Activated naive CD4-positive, alpha-beta T cell treated with anti-CD3 and anti-CD28 coated beads, Interleukin-2, amount 50 U/mL, for 72 hours (primary cell): ENCODE data around the gene LRATD1. TPM values are rescaled to one million over a fixed set of nuclear protein-coding genes. Genes with fewer than 3 reads are reported as not detected.

Experiments
- ATAC-seq, 2 donors: fragments of 150-1000 bp; cut with Tn5 transposase; 2 replicates each; pipeline ENCODE4 v1.10.0; 2021; ENCODE audit warnings: mild to moderate bottlenecking in 2 of 2, moderate library complexity in 2 of 2
- DNase-seq, 2 donors: peaks; one replicate each; pipeline ENCODE4 v3.0.0; 2021 to 2022; ENCODE audit warnings: low spot score in 2 of 2
- H3K27ac Mint-ChIP-seq, 2 donors: one replicate each; pipeline ENCODE4 v1.8.0; 2022; ENCODE audit warnings: mild to moderate bottlenecking in 2 of 2, mixed read lengths in 2 of 2
- H3K36me3 Mint-ChIP-seq, 2 donors: one replicate each; pipeline ENCODE4 v1.8.0; 2022; ENCODE audit warnings: mixed read lengths in 2 of 2
- H3K9me3 Mint-ChIP-seq, 2 donors: one replicate each; pipeline ENCODE4 v1.8.0; 2022; ENCODE audit warnings: mixed read lengths in 2 of 2
- total RNA-seq, 2 donors: library from RNA; stranded (reverse); gene quantifications; one replicate each; pipeline ENCODE4 v1.2.3, GENCODE V29; 2022

The LRATD1 gene
- total RNA-seq, 2 donors from 2014 or later: not detected

GRCh38 chr2:14661163-14661562 is 28.6 kb downstream of the LRATD1 start:
- H3K36me3 Mint-ChIP-seq: no peaks in the 10 kb centered on the region
- ATAC-seq (no peak), DNase-seq (no peak)
- H3K9me3 Mint-ChIP-seq: peaks cover 5 to 13% of the 10 kb centered on the region in 2 donors
- H3K27ac Mint-ChIP-seq: no peak overlapping the region

GRCh38 chr2:14673351-14673875 is 40.9 kb downstream of the LRATD1 start:
- DNase-seq (no peak), ATAC-seq (no peak)
- H3K36me3 Mint-ChIP-seq: no peaks in the 10 kb centered on the region
- H3K9me3 Mint-ChIP-seq: peaks cover 8 to 13% of the 10 kb centered on the region in 2 donors
- H3K27ac Mint-ChIP-seq: no peak overlapping the region

GRCh38 chr2:14675489-14675888 is 43.0 kb downstream of the LRATD1 start:
- Mint-ChIP-seq H3K9me3 (peaks cover 8 to 13% of the 10 kb centered on the region in 2 donors), H3K36me3 (no peaks in the 10 kb centered on the region), H3K27ac (no peak overlapping the region)
- no peak for DNase-seq
- no peak for ATAC-seq

GRCh38 chr2:14676371-14676770 is 43.9 kb downstream of the LRATD1 start:
- peaks cover 8 to 10% of the 10 kb centered on the region in 2 donors for H3K9me3 Mint-ChIP-seq
- DNase-seq (no peak), ATAC-seq (no peak)
- no peak overlapping the region for H3K27ac Mint-ChIP-seq
- no peaks in the 10 kb centered on the region for H3K36me3 Mint-ChIP-seq

- ATAC-seq: no peak
- H3K9me3 Mint-ChIP-seq: peaks cover 3 to 4% of the 10 kb centered on the region in 2 donors
- no peaks in the 10 kb centered on the region for H3K36me3 Mint-ChIP-seq
- H3K27ac Mint-ChIP-seq: no peak overlapping the region
- no peak for DNase-seq
Observed at GRCh38 chr2:14677039-14677438, 44.5 kb downstream of the LRATD1 start.

GRCh38 chr2:14678761-14679160 is 46.2 kb downstream of the LRATD1 start:
- DNase-seq (no peak), ATAC-seq (no peak)
- Mint-ChIP-seq H3K9me3 (no peaks in the 10 kb centered on the region), H3K36me3 (no peaks in the 10 kb centered on the region), H3K27ac (no peak overlapping the region)

GRCh38 chr2:14681608-14682007 is 49.1 kb downstream of the LRATD1 start:
- Mint-ChIP-seq H3K27ac (no peak overlapping the region), H3K36me3 (no peaks in the 10 kb centered on the region), H3K9me3 (peaks cover 0 to 4% of the 10 kb centered on the region in 2 donors)
- ATAC-seq (no peak), DNase-seq (no peak)
